TTC549 (cell line): Measurements from ENCODE around the gene PRPH.

Experiments used
- FAIRE-seq: peaks from 2 replicates; lab custom pipeline; 2012; peaks lifted over from hg19 to GRCh38; lab: Jason Lieb, UNC

The PRPH gene

DNA sequence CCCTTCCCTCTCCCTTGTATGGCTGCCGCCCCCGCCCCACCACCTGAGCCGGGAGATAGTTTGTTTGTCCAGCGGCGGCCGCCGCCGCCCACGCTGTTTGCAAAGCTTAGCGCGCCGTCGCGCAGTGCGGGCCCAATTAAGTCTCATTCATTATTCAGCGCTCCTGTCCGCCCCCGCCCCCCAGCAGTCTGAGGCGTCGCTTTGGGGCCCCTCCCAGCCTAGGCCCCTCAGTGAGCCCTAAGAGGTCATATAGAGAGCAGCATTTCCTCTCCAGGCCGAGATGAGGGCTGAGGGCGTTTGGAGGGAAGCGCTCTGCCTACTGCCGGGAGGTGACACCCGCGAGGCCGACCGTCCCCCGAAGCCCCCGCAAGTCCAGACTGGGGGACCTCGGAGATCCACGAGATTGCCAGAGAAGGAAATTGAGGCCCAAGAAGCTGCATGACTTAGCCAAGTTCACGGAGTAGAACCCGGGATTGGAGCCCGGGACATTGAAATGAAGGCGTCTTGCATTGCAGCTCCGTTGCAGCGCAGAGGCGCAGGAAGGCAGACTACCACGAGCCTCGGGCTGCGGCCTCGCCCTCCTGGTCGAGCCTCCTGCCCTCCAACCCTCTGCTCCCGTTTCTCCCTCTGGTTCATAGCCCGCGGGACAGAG, 51.8 kb downstream of the PRPH start, which contains the start of gene DNAJC22:
DNAJC22 (plus strand) TSS at position 230 of the 652 bp plus-strand sequence. CDS start 1,985 bp downstream, outside the sequence.
- no peak for FAIRE-seq

DNA sequence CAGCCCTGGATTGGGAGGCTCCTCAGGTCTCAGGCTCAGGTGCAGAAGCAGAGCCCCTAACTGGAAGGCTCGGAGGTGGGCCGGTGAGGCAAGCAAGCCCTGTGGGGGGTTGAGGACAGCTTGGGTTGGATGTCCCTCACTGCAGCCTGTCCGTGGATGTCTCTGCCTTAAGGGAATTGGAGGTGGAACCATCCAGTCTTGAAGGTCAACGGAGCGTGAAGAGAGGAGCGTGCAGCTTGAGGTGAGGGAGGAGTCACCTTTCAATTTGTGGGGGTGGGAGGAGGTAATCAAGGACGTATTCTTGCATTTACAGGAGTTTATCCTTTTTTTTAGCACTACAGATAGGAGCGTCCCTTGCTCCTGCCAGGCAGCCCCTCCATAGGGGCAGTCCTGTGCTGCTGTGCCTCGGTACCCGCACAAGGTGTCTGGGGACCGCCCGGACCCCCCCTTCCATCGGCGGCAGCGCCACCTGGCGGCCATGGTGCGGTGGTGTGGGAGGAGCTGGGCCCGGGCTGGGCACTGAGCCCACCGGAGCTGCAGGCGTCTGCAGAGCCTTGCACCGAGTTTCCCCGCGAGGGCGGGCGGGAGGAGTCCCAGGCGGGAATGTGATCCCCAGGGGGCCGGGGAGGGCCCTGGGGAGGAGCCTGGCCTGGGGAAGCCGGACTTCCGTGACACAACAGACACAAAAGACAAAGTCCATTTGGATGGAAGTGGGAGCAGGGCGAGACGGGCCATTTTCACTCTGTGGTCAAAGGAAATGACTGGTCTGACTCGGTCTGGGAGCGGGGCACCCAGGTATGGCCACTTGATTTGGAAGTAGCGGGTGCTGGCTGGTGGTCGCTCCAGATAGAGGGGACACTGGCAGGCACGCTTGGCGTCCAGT, 52.6 kb downstream of the PRPH start:
- no peak for FAIRE-seq
